B cell (primary cell): ENCODE data around the gene OR52B2. TPM values are rescaled to one million over a fixed set of nuclear protein-coding genes. Genes with fewer than 3 reads are reported as not detected.

Experiments used
- ATAC-seq: fragments of 200-7000 bp; cut with Tn5 transposase; one replicate; pipeline ENCODE4 v1.10.0; 2021; ENCODE audit warnings: low read depth, mild to moderate bottlenecking, moderate number of reproducible peaks, moderate library complexity
- CTCF ChIA-PET: fragments of 350-600 bp; sonication (Branson Sonifier 250); formaldehyde crosslinking; loops from one replicate; lab custom pipeline; 2021; ENCODE audit warnings: antibody characterized with exemption, inconsistent platforms; lab: Charles Lee
- POLR2A ChIA-PET: fragments of 350-600 bp; sonication (Branson Sonifier 250); formaldehyde crosslinking; loops from one replicate; lab custom pipeline; 2021; ENCODE audit warnings: antibody characterized with exemption; lab: Charles Lee
- DNase-seq: peaks from one replicate; pipeline ENCODE4 v3.0.0; 2013
- H2AFZ ChIP-seq: 2 replicates; pipeline ENCODE4 v1.6.1; 2012; ENCODE audit warnings: mild to moderate bottlenecking, low read depth, low read length; ENCODE audit not compliant: insufficient read depth, poor library complexity, severe bottlenecking
- H3K27ac ChIP-seq, 2 donors: 1 replicate in 1 of 2; 2 replicates in 1 of 2; pipeline ENCODE4 v1.5.1; 2012 to 2013; ENCODE audit warnings: low read length in 2 of 2, mild to moderate bottlenecking in 2 of 2, moderate library complexity in 1 of 2
- H3K27me3 ChIP-seq, 4 experiments: fragments of 200-600 bp in 1 of 4; sonication (generic) in 1 of 4; replicated peaks in 1 of 4; 1 replicate in 2 of 4; 2 replicates in 2 of 4; pipeline versions ENCODE4 v1.6.1 to v1.7.0; 2013 to 2016; ENCODE audit warnings: low read length in 3 of 4, mild to moderate bottlenecking in 2 of 4, mixed read lengths in 1 of 4, moderate library complexity in 1 of 4; ENCODE audit not compliant: insufficient read depth in 4 of 4, control insufficient read depth in 3 of 4; ENCODE audit errors: control extremely low read depth in 1 of 4
- H3K36me3 ChIP-seq, 2 experiments: replicated peaks in 1 of 2; 1 replicate in 1 of 2; 2 replicates in 1 of 2; pipeline versions ENCODE4 v1.6.1 to v1.7.1; 2013; ENCODE audit warnings: low read length in 1 of 2; ENCODE audit not compliant: insufficient read depth in 2 of 2, control insufficient read depth in 1 of 2; ENCODE audit errors: control extremely low read depth in 1 of 2, extremely low read depth in 1 of 2
- H3K4me1 ChIP-seq, 2 donors: fragments of 200-600 bp in 1 of 2; sonication (generic) in 1 of 2; 1 replicate in 1 of 2; 2 replicates in 1 of 2; pipeline versions ENCODE4 v1.5.1 to v1.6.1; 2013 to 2017; ENCODE audit warnings: low read length in 2 of 2; ENCODE audit not compliant: control insufficient read depth in 2 of 2, insufficient read depth in 2 of 2
- H3K4me2 ChIP-seq: replicated peaks from 2 replicates; pipeline ENCODE3; 2012; ENCODE audit warnings: mild to moderate bottlenecking, low read depth, low read length; ENCODE audit not compliant: poor library complexity, severe bottlenecking
- H3K4me3 ChIP-seq, 5 experiments: fragments of 200-600 bp in 1 of 5; sonication (generic) in 1 of 5; 1 replicate in 3 of 5; 2 replicates in 2 of 5; pipeline versions ENCODE4 v1.5.1 to v1.7.0; 2011 to 2016; ENCODE audit warnings: low read length in 4 of 5, mild to moderate bottlenecking in 4 of 5, low read depth in 2 of 5, control low read depth in 1 of 5, moderate library complexity in 1 of 5; ENCODE audit not compliant: insufficient read depth in 1 of 5; ENCODE audit errors: control extremely low read depth in 1 of 5, extremely low read depth in 1 of 5
- H3K79me2 ChIP-seq: fragments of 200-600 bp; sonication (generic); one replicate; pipeline ENCODE4 v1.6.0; 2016; ENCODE audit warnings: low read length; ENCODE audit not compliant: control insufficient read depth, insufficient read depth
- H3K9ac ChIP-seq: fragments of 200-600 bp; sonication (generic); 2 replicates; pipeline ENCODE4 v1.6.1; 2017; ENCODE audit warnings: mild to moderate bottlenecking, low read length, moderate library complexity
- H3K9me3 ChIP-seq, 3 donors: one replicate each; pipeline versions ENCODE4 v1.6.1 to v1.7.1; 2013; ENCODE audit warnings: low read length in 2 of 3; ENCODE audit not compliant: control insufficient read depth in 2 of 3, insufficient read depth in 1 of 3; ENCODE audit errors: control extremely low read depth in 1 of 3
- H4K20me1 ChIP-seq: 2 replicates; pipeline ENCODE4 v1.6.0; 2012; ENCODE audit warnings: mild to moderate bottlenecking, low read length; ENCODE audit not compliant: insufficient read depth, control insufficient read depth, poor library complexity, severe bottlenecking
- H3K27ac Mint-ChIP-seq: one replicate; pipeline ENCODE4 v1.8.0; 2021; ENCODE audit warnings: mixed read lengths
- H3K27me3 Mint-ChIP-seq: one replicate; pipeline ENCODE4 v1.8.0; 2021; ENCODE audit warnings: mixed read lengths
- H3K4me1 Mint-ChIP-seq: one replicate; pipeline ENCODE4 v1.8.0; 2021; ENCODE audit warnings: mixed read lengths
- H3K4me3 Mint-ChIP-seq: one replicate; pipeline ENCODE4 v1.8.0; 2021; ENCODE audit warnings: mixed read lengths
- H3K9me3 Mint-ChIP-seq: one replicate; pipeline ENCODE4 v1.8.0; 2022; ENCODE audit warnings: mixed read lengths; ENCODE audit not compliant: insufficient read depth
- EZH2 ChIP-seq: IDR thresholded peaks from 2 replicates; pipeline ENCODE4 v1.6.1; 2012; ENCODE audit warnings: borderline replicate concordance, low read depth, mild to moderate bottlenecking, moderate library complexity, low read length; ENCODE audit not compliant: insufficient read depth, poor library complexity, severe bottlenecking
- WGBS: methylation state at CpG from one replicate; pipeline ENCODE4 v1.1.5; 2013; ENCODE audit warnings: missing lambda C conversion rate; ENCODE audit not compliant: insufficient coverage; 5-methylcytosine and 5-hydroxymethylcytosine counted together
- intact Hi-C: fragments of 100-400 bp; cut with micrococcal nuclease; formaldehyde crosslinking; loops from one replicate; pipeline ENCODE4 v1.10.0; 2022
- polyA plus RNA-seq: library from polyadenylated mRNA; depleted of rRNA; stranded (reverse); fragments of >200 nt; gene quantifications from 2 replicates; pipeline ENCODE4 v1.2.3, GENCODE V29; 2012
- total RNA-seq, 2 donors: library from RNA; stranded (reverse); fragments of 120-200 nt in 1 of 2; gene quantifications; 1 replicate in 1 of 2; 2 replicates in 1 of 2; pipeline versions ENCODE4 v1.2.3 to v1.2.4, GENCODE V29; 2013 to 2022

OR52B2 gene
- total and polyA plus RNA-seq, 2 donors (not counting 1 experiment from before 2014, with no cell fraction given), result not detected

DNA sequence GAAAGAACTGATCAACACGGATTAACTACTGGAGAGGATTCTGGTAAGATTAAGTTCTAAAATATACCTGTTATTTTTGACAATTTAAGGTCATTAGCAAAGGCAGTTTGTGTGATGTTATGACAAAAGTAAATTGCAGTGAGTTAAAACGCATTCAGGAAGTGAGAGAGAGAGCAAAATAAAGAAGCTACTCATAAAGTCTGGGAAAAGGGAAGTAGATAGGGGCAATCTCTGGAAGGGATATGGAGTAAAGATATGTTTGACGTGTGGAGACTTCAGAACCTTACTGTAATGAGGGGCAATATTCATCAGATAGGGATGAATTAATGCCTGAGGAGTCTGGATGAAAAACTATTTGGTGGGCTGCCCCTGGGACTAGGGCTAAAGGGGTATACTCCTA lies 45.9 kb downstream of the OR52B2 start:
- Mint-ChIP-seq H3K27ac (no peak overlapping the region), H3K4me3 (no peak overlapping the region), H3K27me3 (peaks cover 4% of the 10 kb centered on the region), H3K4me1 (no peaks in the 10 kb centered on the region), H3K9me3 (peaks cover 2% of the 10 kb centered on the region)
- no peak for DNase-seq
- H3K27me3 ChIP-seq, result no peaks in the 10 kb centered on the region
- POLR2A ChIA-PET, result no interaction called here
- no peak overlapping the region for H3K4me3 ChIP-seq
- 71% methylated on average over 2 of the region's 3 CpGs for WGBS
- H4K20me1 ChIP-seq, result no peaks in the 10 kb centered on the region
- H3K27ac ChIP-seq, result no peak overlapping the region
- H3K4me2 ChIP-seq, result no peak overlapping the region
- no peaks in the 10 kb centered on the region for H3K4me1 ChIP-seq
- H3K9ac ChIP-seq, result no peak overlapping the region
- CTCF ChIA-PET, result interaction anchor here (0.6 kb wide), 2 partner anchors 128 to 700 kb away, joined by 3 to 4 read pairs; no protein-coding TSS in a partner anchor
- H3K36me3 ChIP-seq, result no peaks in the 10 kb centered on the region
- ATAC-seq, result no peak
- intact Hi-C loops, result no loop called here
- H3K79me2 ChIP-seq, result no peaks in the 10 kb centered on the region
- no peaks in the 10 kb centered on the region for H3K9me3 ChIP-seq
- TF ChIP-seq EZH2, result no peak
- H2AFZ ChIP-seq, result no peak overlapping the region

Other genes starting within 250 kb of the OR52B2 start
- gene OR56A3, start 228.1 kb downstream of the OR52B2 start, total RNA-seq, result not detected in 2 replicates
- not detected in 2 replicates for gene OR56A3, start 228.1 kb downstream of the OR52B2 start, polyA plus RNA-seq
- gene OR56A5, start 201.8 kb downstream of the OR52B2 start, total RNA-seq, result not detected in 2 replicates
- not detected in 2 replicates for gene OR56A5, start 201.8 kb downstream of the OR52B2 start, polyA plus RNA-seq
- not detected in 2 replicates for gene OR52L1, start 183.3 kb downstream of the OR52B2 start, total RNA-seq
- gene OR52L1, start 183.3 kb downstream of the OR52B2 start, polyA plus RNA-seq, result not detected in 2 replicates
- 0.07 and 0.17 TPM in 2 replicates for gene OR56A4, start 163.4 kb downstream of the OR52B2 start, total RNA-seq
- gene OR56A4, start 163.4 kb downstream of the OR52B2 start, polyA plus RNA-seq, result not detected in 2 replicates
- not detected in 2 replicates for gene OR56A1, start 139.6 kb downstream of the OR52B2 start, total RNA-seq
- not detected in 2 replicates for gene OR56A1, start 139.6 kb downstream of the OR52B2 start, polyA plus RNA-seq
- not detected in 2 replicates for gene OR56B4, start 62.6 kb downstream of the OR52B2 start, total RNA-seq
- not detected in 2 replicates for gene OR56B4, start 62.6 kb downstream of the OR52B2 start, polyA plus RNA-seq
- gene OR52W1, start 28.9 kb upstream of the OR52B2 start, total RNA-seq, result not detected in 2 replicates
- not detected in 2 replicates for gene OR52W1, start 28.9 kb upstream of the OR52B2 start, polyA plus RNA-seq
- gene C11orf42, start 35.2 kb upstream of the OR52B2 start, total RNA-seq, result not detected in 2 replicates
- gene C11orf42, start 35.2 kb upstream of the OR52B2 start, polyA plus RNA-seq, result not detected in 2 replicates
- gene FHIP1B, start 64.3 kb upstream of the OR52B2 start, total RNA-seq, result 44.1 and 48.3 TPM in 2 replicates
- 17.1 and 37.1 TPM in 2 replicates for gene FHIP1B, start 64.3 kb upstream of the OR52B2 start, polyA plus RNA-seq
- gene CNGA4, start 68.8 kb upstream of the OR52B2 start, total RNA-seq, result 0.22 and 0.79 TPM in 2 replicates
- 0.40 and 1.9 TPM in 2 replicates for gene CNGA4, start 68.8 kb upstream of the OR52B2 start, polyA plus RNA-seq
- gene CCKBR, start 89.5 kb upstream of the OR52B2 start, total RNA-seq, result not detected in 2 replicates
- gene CCKBR, start 89.5 kb upstream of the OR52B2 start, polyA plus RNA-seq, result not detected in 2 replicates
- not detected in 2 replicates for gene CAVIN3, start 150.2 kb upstream of the OR52B2 start, total RNA-seq
- not detected in 2 replicates for gene CAVIN3, start 150.2 kb upstream of the OR52B2 start, polyA plus RNA-seq
- gene SMPD1, start 220.1 kb upstream of the OR52B2 start, total RNA-seq, result 18.3 TPM in 2 replicates
- 30.7 and 32.0 TPM in 2 replicates for gene SMPD1, start 220.1 kb upstream of the OR52B2 start, polyA plus RNA-seq
- 31.4 and 32.5 TPM in 2 replicates for gene APBB1, start 248.8 kb upstream of the OR52B2 start, total RNA-seq
- gene APBB1, start 248.8 kb upstream of the OR52B2 start, polyA plus RNA-seq, result 23.4 and 23.8 TPM in 2 replicates